ENCODE results near the gene PTRH1. TPM values are rescaled to one million over a fixed set of nuclear protein-coding genes. Genes with fewer than 3 reads are reported as not detected.
A peak's percentile ranks its signal among the peaks of the same experiment; 100 is the strongest.

Gene PTRH1
- total RNA-seq, 1 experiment from 2014 or later = 27.1 TPM

DNA sequence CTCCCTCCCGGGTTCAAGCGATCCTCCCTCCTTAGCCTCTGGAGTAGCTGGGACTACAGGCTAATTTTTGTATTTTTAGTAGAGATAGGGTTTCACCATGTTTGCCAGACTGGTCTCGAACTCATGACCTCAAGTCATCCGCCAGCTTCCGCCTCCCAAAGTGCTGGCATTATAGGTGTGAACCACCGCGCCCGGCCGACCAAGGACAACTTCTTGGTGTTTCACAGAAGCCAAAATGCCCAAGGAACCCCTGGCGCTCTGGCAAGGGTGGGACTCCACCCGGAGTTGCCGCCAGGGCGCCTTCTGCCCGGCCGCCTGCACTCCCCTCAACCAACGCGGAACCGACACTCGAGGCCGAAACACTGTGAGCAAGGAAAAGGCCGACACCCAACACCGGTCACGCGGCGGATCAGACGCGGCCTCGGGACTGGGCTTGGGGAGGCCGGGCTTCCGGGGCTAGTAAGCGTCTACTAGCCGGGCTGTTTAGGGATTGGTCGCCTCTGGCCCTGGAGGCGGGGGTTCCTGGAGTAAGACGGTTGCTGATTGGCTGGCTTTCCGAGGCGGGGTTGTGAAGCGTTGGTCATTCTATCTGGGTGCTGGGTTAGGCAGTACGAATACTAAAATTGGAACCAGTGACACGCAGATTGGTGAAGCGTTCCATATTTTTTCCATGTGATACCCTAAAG, 16.3 kb downstream of the PTRH1 start:
- DNase-seq (ENCODE audit: low read depth) = no peak

GRCh38 chr9:127698386-127698785, 17.1 kb downstream of the PTRH1 start:
- DNase-seq (ENCODE audit: low read depth) = no peak

DNA sequence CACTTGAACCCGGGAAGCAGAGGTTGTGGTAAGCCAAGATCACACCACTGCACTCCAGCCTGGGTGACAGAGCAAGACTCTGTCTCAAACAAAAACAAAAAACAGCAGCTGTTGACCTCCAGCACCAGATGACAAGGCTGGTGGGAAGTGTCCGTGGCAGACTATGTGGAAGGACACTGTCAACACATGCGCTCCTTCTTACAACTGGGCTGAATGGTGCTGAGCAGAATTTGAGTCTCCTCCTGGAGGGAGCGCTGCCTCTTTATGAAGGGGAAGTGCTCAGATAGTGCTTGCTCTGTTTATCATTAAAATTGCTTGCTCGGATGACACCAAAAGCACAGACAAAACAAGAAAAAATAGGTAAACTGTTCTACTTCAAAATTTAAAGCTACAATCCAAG, 17.9 kb downstream of the PTRH1 start:
- no peak for DNase-seq (ENCODE audit: low read depth)

- no peak for DNase-seq (ENCODE audit: low read depth)
Observed at GRCh38 chr9:127694890-127695720, 20.4 kb downstream of the PTRH1 start.

DNA sequence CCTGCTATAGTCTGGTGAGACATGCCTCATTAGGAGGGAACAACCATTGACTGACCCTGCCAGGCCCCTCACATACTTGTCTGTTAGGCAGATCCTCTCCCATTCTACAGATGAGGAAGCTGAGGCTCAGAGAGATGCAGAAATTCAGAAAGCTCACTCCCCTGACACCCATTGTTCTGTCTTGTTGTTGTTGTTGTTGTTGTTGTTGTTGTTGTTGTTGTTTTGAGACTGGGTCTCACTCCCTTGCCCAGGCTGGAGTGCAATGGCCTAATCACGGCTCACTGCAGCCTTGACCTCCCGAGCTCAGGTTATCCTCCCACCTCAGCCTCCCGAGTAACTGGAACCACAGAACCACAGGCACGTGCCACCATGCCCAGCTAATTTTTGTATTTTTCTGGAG, 21.8 kb downstream of the PTRH1 start:
- no peak for DNase-seq (ENCODE audit: low read depth)

DNA sequence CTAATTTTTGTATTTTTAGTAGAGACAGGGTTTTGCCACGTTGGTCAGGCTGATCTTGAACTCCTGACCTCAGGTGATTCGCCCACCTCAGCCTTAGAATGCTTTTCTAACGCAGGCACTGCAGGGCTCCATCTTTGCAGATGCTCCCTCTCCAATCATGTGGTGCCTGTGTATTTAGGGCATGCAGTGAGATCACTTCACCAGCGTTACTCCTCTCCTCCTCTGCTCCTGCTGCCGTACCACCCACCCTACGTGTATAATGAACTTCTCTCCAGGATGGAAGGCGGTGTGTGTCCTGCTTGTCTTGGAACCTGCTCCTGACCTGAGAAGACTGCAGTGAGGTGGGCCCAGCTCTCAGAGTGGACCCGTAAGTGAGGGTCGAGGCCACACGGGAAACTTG, 22.3 kb downstream of the PTRH1 start:
- DNase-seq (ENCODE audit: low read depth) = no peak

DNA sequence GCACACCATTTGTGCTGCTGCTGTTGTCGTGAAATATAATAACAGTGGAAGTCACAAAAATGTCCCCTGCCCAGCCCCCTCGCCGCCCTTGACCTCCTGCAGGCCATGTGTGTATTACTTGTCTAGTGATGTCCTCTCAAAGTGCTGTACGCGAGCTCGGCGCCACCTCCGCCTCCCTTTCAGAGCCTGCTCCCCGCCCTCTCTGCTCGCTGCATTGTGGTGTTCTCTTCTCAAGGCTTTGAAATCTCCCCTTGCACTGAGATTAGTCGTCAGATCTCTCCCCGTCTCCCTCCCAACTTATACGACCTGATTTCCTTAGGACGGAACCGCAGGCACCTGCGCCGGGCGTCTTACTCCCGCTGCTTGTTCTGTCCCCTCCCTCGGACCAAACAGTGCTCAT, 23.4 kb downstream of the PTRH1 start:
- DNase-seq (ENCODE audit: low read depth) = no peak

DNA sequence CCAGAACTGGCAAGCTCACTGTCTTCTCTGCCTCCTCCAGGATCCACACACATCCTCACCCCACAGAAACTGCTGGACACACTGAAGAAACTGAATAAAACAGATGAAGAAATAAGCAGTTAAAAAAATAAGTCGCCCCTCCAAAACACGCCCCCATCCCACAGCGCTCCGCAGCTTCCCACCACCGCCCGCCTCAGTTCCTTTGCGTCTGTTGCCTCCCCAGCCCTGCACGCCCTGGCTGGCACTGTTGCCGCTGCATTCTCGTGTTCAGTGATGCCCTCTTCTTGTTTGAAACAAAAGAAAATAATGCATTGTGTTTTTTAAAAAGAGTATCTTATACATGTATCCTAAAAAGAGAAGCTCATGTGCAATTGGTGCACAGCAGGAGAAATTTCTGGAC, 24.7 kb downstream of the PTRH1 start:
- no peak for DNase-seq (ENCODE audit: low read depth)

- no peak for DNase-seq (ENCODE audit: low read depth)
Observed at GRCh38 chr9:127689329-127690000, 26.0 kb downstream of the PTRH1 start.

GRCh38 chr9:127686461-127687393, 28.7 kb downstream of the PTRH1 start:
- no peak for DNase-seq (ENCODE audit: low read depth)

DNA sequence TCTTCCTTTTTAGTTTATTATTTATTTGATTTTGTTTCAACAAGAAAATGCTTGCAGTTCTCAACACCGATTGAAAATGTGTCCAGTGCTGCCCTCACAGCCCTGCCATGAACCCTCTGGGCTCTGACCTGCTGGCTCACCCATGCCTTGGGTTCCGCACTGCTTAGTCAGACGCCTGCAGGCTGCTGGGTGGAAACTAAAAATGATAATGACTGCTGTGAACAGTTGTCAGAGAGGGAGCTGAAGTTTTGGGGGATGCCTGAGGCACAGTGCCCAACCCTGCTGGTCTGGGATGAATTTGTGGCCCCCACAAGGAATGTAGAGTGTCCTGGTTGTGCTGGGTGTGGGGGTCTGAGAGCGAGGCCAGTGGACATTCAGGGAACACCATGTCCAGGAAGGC, 30.9 kb downstream of the PTRH1 start:
- no peak for DNase-seq (ENCODE audit: low read depth)

- no peak for DNase-seq (ENCODE audit: low read depth)
Observed at GRCh38 chr9:127683723-127684122, 31.7 kb downstream of the PTRH1 start.

- DNase-seq (ENCODE audit: low read depth) = no peak
Observed at GRCh38 chr9:127682351-127683136, 32.9 kb downstream of the PTRH1 start.

DNA sequence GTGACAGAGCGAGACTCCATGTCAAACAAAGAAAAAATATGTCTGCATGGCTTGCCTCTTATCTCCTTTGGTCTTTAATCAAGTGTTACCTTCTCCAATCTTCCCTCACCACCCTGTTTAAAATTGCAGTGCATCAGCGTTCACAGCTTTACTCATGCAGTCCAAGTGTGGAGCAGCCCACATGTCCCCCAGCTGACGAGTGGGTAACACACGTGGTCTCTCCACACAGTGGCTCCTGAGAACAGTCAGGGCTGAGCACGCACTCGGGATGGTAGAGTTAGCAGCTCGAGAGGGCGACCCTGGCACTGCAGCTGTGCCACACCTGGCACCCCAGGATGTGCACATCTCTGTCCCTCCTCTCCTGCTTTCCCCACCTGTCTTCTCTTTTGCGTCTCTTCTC, 34.6 kb downstream of the PTRH1 start:
- DNase-seq (ENCODE audit: low read depth) = no peak

- DNase-seq (ENCODE audit: low read depth) = no peak
Observed at GRCh38 chr9:127680226-127680625, 35.2 kb downstream of the PTRH1 start.

DNA sequence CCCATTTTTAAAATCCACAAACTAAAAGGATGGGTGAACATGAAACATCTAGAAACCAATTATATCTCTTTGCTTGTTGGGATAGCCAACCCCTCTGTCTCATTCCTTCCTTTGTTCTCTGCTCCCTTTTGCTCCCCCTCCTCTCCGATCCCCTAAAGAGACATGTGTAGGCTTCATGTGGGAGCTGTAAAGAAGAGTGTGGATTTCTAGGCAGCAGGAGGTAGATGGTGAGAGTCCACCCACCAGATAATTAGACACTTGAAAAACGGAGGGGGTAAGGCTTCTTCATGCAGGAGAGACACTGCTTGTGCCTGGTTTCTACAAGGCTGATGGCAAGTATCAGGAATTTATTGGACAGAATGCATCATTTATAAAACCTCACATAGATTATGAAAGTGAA, 36.0 kb downstream of the PTRH1 start:
- DNase-seq (ENCODE audit: low read depth) = no peak

DNA sequence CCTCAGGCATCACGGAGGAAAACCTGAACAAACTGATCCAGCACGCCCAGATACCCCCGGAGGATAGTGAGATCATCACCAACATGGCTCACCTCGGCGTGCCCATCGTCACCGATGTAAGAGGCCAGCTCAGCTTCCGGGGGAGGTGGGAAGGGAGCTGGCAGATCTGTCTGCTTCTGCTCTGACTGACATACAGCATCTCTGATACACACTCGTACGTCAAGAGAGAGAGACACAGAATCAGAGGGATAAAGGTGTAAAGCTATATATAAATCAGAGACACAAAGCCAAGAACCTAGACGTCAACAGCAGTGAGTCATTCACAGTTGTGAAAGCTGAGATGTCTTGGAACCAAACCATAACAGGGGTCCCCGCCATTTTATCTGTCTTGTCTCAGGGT, 38.8 kb downstream of the PTRH1 start:
- peak; percentile 41 for DNase-seq (ENCODE audit: low read depth)

GRCh38 chr9:127673234-127673633, 42.2 kb downstream of the PTRH1 start:
- no peak for DNase-seq (ENCODE audit: low read depth)

- no peak for DNase-seq (ENCODE audit: low read depth)
Observed at GRCh38 chr9:127667906-127668305, 47.6 kb downstream of the PTRH1 start.

GRCh38 chr9:127667127-127667844, 48.2 kb downstream of the PTRH1 start:
- no peak for DNase-seq (ENCODE audit: low read depth)

Measured in HT1080 (cell line).